Forelimb muscle (tissue), 1 donor: ENCODE results near the gene COL9A3. TPM values are rescaled to one million over a fixed set of nuclear protein-coding genes. Genes with fewer than 3 reads are reported as not detected.

Experiments used
- DNase-seq: peaks from one replicate; pipeline ENCODE4 v3.0.0-alpha.2; 2013; ENCODE audit warnings: low read depth
- polyA plus RNA-seq: library from polyadenylated mRNA; unstranded; fragments of 120-200 nt; gene quantifications from one replicate; pipeline ENCODE4 v1.2.1, GENCODE V29; 2013; ENCODE audit not compliant: insufficient read length

COL9A3 gene
- polyA plus RNA-seq, 1 donor: 6.1 TPM

DNA sequence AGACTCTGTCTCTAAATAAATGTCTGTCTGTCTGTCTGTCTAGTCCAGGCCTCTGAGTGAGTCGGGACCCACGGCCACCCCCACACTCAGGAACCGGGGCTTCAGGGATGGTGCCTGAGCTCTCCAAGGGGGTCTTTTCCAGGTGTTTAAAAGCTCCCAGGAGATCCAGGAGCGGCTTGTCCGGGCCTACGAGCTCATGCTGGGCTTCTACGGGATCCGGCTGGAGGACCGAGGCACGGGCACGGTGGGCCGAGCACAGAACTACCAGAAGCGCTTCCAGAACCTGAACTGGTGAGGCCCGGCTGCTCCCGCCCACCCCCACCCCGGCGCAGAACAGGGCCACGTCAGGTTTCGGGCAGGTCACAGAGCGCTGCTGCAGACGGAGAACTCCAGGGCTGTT lies 5.5 kb upstream of the COL9A3 start:
- no peak for DNase-seq

DNA sequence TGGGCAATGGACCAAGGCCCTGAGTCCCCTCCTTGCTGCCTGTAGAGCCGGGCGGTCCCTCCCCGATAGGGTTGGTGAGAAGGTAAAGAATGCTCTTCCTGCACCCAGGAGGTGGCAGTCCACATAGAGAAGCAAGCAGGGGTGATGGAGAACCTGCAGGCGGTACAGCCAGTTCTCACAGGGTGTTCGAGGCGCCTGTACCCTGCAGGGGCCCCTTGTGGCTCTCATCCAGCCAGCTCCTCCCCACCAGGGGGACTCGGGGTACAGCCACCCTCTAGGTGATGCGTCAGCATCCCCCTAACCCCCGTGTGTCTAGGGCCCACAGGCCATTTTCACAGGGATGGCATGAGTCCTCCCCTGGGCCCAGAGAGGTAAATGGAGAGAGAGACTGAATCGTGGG lies 5.1 kb upstream of the COL9A3 start:
- no peak for DNase-seq

DNA sequence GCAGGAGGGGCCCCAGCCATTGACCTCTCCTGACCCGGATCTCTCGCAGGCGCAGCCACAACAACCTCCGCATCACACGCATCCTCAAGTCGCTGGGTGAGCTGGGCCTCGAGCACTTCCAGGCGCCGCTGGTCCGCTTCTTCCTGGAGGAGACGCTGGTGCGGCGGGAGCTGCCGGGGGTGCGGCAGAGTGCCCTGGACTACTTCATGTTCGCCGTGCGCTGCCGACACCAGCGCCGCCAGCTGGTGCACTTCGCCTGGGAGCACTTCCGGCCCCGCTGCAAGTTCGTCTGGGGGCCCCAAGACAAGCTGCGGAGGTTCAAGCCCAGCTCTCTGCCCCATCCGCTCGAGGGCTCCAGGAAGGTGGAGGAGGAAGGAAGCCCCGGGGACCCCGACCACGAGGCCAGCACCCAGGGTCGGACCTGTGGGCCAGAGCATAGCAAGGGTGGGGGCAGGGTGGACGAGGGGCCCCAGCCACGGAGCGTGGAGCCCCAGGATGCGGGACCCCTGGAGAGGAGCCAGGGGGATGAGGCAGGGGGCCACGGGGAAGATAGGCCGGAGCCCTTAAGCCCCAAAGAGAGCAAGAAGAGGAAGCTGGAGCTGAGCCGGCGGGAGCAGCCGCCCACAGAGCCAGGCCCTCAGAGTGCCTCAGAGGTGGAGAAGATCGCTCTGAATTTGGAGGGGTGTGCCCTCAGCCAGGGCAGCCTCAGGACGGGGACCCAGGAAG lies 4.5 kb upstream of the COL9A3 start:
- DNase-seq: no peak

DNA sequence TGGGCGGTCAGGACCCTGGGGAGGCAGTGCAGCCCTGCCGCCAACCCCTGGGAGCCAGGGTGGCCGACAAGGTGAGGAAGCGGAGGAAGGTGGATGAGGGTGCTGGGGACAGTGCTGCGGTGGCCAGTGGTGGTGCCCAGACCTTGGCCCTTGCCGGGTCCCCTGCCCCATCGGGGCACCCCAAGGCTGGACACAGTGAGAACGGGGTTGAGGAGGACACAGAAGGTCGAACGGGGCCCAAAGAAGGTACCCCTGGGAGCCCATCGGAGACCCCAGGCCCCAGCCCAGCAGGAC lies 4.0 kb upstream of the COL9A3 start:
- no peak for DNase-seq

DNA sequence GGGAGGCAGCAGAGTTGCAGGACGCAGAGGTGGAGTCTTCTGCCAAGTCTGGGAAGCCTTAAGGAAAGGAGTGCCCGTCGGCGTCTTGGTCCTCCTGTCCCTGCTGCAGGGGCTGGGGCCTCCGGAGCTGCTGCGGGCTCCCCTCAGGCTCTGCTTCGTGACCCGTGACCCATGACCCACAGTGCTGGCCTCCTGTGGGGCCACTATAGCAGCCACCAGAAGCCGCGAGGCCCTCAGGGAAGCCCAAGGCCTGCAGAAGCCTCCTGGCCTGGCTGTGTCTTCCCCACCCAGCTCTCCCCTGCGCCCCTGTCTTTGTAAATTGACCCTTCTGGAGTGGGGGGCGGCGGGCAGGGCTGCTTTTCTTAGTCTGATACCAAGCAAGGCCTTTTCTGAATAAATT lies 3.3 kb upstream of the COL9A3 start:
- DNase-seq: no peak

DNA sequence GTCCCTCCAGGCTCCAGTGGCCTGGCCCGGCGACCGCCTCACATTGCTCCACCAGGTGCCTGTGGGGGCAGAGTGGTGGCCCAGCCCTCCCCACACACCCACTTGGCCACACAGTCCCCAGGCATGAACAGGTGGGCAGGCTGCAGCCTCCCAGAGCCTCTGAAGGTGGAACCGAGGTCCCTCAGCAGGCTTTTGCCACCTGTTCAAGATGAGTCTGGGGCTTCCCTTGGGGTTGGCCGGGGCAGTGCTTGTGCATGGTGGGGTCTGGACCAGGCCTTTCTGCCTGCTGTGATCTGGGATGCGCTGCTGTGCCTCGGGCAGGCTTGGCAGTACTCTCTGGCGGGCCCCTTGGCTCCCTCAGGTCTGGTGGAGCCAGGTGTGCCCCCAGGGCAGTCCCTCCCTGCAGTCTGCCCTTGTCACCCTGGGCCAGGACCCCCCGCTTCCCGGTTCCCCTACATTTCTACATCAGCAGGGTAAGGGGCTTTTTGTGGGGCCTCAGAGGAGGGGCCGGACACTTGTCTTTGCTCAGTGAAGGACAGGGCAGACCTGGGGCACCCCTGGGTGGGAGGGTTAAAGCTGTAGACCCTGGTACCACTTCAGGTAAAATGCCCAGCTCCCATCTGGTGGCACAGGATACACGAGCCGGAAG lies 2.7 kb upstream of the COL9A3 start:
- DNase-seq: no peak

DNA sequence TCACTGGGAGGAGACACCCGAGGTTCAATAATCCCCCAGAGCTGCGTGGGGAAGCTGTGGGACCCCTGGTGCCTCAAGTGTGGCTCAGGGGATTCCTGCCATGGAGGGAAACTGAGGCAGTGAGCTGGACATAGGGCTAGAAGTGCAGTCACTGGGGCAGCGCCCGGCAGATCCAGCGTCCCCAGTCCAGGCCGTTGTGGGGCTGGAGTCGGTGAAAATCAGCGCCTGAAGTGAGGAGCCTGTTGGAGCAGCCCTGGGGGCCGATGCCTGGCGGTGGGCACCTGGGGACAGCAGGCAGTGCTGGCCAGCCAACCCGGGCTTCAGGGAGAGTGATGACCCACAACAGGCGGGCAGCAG lies 2.2 kb upstream of the COL9A3 start:
- DNase-seq: no peak

DNA sequence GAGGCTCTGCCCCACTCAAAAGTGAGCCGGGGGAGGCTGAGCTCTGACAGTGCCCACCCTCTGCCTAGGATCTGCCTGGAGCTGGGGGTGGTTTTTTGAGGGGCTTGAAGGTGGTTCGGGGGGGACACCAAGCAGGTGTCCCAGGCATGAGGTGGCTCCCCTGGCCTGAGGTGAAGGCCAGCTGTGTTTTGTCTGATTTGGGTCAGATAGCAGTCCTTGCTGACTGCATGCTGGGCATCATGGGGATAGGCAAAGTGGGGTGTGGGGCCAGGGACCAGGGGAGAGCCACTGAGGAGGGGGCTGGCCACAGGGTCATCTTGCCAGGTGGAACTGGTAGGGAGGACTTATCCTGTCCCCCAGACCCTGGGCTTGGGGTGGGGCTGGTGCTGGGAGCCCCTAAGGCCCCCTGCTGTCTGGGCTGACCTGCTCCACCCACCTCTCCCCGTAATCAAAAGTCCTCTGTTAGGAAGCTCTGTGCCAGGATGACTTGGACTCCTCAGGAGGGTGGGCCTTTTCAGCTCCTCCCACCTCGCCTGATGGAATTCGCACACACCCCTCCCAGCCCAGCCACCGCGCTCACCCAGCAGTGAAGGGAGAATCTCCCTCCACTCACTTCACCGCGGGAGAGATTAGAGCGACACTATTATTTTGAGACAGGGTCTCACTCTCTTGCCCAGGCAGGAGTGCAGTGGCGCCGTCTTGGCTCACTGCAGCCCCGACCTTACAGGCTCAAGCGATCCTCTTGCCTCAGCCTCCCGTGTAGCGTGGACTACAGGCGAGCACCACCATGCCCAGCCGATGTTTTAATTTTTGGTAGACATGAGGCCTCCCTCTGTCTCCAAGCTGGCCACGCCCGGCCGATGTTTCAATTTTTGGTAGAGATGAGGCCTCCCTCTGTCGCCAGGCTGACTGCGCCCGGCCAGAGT lies 1.5 kb upstream of the COL9A3 start:
- DNase-seq: no peak

DNA sequence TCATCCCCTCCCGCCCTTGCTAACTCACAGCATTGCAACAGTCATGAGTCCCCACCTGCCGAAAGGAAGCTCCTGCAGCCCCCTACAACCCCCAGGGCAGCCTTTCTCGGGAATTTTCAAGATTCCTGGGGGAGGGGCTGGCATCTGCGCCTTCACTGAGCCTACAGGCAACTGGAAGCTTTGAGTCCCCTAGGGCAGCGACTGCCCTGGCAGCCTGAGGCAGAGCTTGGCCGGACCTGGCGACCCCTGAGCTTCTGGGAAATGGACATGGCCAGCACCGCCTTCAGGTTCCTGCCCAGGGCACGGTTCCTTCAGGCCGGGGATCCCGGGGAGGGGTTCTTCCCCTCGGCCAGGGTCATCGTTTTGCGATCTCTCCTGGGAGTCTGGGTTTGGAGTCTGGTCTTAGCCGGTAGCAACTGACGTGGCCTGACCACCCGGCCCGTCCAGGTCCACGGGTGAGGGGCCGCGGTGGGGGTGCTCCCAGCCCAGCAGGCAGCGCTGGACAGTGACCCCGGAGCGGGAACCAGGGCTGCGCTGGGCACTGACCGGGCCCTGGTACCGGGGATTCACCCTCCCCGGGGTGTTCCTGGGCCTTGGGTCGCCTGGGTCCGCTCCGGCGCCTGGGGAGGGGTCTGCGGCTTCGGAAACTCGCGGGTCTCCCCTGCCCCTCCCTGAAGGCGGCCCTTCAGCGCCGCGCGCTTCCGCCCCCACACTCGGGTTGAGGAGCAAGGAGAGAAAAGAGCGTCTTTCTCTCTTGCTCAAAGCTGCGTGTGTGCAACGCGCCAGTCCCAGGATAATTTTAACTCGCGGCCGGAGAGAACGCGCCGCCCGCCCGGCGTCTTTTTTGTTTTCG lies 593 bp upstream of the COL9A3 start:
- DNase-seq: no peak

DNA sequence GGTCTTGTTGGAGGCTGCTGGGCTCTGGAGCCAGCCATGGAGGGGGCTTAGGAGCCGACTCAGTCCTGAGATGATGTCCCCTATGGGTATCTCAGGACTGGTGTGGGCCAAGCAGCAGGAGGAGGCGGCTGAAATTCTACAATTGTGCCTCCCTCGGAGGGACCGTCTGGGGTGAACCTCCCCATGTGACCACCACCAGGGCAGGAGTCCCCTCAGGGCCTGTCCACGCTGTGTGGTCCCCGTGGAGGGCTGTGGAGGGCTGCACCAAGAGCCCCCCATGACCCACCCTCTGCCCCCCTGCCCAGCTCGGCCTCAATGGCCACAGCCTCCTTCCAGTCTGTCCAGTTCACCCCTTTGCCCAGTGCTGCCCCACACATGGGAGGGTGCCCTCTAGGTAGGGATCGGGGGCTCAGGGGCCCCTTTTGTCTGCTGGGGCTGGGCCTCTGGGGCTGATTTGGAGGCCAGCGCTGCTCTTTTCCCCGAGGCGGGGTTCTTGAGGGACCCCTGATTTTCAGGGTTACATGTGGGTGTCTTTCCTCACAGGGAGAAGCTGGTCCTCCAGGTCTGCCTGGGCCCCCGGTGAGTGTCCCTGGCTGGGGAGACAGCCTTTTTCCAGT lies 1.2 kb downstream of the COL9A3 start:
- DNase-seq: no peak

DNA sequence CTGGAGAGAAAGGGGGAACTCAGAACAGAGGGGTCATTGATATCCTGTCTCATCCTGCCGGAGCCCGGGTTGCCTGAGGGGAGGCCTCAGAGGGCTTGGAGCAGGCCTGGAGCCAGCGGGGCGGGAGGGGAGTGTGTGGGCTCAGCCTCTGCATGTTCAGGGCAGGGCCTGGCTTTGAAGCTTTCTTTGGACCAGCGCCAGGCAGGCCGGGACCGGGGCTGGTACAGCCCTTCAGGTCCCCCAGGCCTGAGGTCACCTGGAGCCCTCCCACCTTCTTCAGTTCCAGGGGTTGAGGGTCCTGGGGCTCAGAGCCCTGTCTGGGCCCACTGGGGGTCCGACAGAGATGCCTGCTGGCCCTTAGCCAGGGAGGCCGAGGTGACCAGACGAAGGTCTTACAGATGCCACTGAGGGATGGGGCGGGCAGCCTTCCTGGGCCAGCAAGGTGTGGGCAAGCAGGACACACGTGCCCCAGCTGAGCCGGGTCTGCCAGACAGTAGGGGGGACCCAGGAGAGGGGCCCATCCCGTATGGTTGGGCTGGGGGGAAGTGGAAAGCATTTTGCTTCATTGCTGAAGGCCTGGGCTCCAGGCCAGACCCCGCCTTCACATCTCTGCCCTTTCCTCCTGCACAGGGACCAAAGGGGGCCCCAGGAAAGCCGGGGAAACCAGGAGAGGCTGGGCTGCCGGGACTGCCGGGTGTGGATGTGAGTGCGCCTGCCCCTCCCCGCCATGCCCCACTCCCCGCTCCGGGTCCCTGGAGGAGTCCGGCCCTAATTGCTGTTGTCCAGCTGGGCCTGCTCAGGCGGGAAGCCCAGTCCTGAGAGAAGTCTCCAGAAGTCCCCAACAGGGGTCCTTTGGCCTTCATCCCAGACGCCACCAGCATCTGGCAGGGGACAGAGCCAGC lies 2.0 kb downstream of the COL9A3 start:
- DNase-seq: no peak

DNA sequence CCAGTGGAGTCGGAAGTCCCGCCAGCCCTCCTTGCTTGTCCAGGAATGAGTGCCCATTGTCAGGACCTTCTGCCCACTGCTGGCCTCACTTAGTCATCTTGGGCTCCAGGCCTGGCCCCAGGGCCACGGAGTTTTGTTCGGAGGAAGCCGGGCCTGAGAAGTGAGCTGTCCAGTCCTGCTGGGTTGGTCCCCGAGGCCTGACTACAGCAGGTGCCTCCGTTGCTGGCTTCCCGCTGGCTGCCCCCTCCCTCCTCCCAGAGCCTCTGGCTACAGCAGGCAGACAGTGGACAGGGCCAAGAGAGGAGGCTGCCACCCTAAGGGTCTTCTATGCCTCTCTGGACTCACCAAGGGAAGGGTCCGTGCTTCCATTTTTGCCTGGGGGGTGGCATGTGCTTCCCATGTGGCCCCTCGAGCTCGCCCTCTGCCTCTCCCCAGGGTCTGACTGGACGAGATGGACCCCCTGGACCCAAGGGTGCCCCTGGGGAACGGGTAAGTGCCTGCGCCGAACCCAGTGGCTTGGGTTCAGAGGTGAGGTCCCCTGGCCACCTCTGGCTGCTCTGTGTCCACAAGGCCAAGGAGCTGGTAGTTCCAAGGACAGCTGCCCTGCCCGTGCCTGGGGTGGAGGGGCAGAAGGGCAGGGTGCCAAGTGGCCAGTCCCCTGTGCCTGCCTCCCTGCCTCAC lies 2.8 kb downstream of the COL9A3 start:
- no peak for DNase-seq

DNA sequence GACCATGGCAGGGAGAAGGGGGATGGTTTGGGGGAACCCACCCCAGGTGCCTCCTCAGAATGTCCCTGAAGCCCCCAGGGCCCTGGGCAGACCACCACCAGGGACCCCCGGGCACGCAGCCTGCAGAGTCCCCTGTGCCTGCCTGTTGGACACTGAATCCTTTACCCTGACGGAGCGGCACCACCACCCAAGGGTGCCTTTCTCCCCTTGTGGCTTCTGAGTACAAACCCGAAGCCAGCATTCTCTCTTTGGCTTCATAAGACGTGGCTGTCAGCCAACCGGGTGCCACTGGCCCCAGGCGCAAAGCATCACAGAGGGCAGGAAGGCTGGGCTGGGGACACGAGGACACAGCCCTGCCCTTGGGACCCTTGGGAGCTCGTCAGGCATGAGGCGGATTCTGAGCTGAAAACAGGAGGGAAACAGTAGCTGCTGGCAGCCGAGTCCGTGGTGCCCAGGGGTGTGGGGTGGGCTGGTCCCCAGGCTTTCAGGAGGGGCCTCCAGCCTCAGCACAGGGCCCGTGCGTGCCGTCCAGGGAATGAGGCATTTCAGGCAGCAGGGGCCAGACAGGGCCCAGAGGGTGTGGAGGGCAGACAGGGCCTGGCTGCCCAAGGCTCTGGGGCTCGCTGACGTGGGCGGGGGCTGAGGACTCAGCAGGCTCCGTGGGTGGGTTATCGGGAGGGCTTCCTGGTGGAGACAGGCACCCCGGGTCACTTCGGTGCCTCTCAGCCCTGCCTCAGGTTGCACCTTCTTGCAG lies 3.5 kb downstream of the COL9A3 start:
- no peak for DNase-seq

DNA sequence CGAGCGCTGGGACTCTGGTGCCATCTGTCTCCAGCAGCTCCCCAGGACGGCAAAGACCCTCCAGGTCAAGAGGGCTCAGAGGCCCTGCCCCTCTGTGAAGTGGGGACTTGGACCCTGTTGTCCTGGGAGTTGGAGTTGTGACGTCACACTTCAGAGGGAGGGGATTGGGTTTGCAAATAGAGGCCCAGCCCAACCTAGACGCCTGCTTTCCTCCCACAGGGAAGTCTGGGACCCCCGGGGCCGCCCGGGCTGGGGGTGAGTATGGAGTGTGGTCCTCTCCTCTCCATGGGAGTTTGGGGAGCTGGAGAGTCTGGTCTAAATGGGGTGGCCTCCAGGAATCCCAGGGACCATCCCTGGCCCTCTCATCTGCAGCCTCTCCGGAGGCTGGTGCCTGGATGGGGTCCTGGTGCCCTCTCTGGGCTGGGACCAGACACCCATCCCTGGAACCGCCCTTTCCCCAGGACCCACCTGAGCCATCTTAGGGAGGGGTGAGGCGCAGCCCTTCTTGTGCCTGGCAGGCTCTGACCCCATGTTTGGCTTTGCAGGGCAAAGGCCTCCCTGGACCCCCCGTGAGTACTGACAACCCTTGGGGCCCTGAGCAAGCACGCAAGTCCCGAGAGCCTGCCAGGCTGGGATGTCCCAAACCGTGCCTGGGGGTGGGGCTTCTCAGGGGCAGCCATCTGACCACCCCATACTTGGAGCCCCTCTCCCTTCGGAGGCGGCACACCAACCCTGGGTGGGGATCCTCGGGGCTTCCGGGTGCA lies 4.3 kb downstream of the COL9A3 start:
- no peak for DNase-seq

DNA sequence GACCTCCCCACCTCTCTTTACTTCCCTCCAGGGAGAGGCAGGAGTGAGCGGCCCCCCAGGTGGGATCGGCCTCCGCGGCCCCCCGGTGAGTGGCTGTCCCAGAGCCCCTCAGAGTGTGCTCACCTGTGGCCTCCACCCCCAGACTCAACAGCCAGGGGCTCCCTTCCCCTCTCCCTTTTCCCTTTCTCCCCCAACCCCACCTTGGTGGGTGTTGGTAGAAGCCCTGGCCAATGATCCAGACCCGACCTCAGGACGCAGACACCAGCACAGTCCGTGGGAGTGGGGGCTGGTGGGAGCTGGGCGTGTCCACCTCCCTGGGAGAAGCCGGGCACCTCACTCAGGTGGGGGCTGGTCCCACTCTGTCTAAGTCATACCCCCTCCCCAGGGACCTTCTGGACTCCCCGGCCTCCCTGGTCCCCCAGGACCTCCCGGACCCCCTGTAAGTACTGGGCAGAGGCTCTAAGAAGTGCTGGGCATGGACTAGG lies 4.9 kb downstream of the COL9A3 start:
- no peak for DNase-seq

DNA sequence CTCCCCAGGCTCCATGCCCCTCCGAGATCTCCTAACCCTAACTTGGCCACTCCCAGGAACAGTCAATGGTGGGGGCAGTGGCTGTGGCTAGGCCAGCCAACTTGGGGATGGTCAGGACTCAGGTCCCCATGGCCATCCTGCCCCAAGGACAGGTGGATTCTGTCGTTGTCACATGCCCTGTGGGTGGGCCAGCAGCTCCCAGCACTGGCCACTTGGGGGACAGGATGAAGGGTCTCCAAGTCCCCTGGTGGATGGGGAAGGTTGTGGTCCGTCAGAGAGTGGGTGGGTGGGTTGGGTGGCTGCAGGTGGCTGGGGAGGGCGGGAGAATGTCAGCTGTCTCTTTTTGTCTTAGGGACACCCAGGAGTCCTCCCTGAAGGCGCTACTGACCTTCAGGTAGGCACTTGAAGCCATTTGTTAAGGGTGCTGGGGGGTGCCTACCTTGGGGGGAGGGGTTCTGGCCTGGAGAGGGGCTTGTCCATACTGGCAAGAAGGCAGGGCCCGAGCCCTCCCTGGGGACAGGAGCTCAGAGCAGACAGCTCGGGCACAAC lies 5.5 kb downstream of the COL9A3 start:
- no peak for DNase-seq

DNA sequence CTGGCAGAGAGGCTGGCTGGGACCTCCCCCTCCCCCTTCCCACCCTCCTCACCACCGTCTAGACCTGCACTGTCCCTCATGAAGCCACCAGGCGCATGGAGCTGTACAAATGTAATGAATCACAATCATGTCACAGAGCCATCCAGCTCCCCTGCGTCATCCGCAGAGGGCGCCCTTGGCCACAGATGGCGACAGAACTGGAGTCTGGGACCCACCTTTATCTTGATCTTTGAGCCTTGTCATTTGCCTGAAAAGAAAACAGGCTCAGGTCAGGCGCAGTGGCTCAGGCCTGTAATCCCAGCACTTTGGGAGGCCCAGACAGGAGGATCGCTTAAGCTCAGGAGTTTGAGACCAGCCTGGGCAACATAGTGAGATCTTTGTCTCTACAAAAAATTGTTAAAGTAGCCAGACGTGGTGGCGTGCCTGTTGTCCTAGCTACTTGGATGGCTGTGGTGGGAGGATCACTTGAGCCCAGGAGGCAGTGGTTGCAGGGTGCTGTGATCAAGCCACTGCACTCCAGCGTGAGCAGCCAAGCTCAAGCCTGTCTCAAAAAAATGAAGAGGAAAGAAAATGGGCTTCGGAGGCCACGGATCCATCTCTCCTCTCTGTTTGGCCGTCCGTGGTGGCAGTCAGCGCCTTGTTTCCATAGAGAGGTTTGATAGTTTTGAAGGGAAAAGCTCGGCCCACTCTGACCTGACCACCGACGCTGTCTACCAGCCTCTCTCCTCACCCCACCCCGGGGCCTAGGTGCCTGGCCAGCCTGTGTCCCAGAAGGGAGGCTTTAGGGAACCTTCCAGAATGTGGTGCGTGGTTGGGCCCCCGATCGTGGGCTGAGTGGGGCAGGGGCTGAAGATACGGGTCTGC lies 6.2 kb downstream of the COL9A3 start:
- no peak for DNase-seq
